T-helper 9 cell (primary cell): Measurements from ENCODE around the gene DKK3.

Experiments
- DNase-seq: peaks from one replicate; pipeline ENCODE4 v3.0.0-alpha.2; 2020

The DKK3 gene

GRCh38 chr11:11966354-11966741, 42.1 kb downstream of the DKK3 start:
- no peak for DNase-seq

GRCh38 chr11:11965656-11966353, 42.6 kb downstream of the DKK3 start:
- DNase-seq, result no peak

GRCh38 chr11:11965192-11965591, 43.2 kb downstream of the DKK3 start:
- no peak for DNase-seq

GRCh38 chr11:11964774-11965150, 43.7 kb downstream of the DKK3 start:
- DNase-seq, result no peak

GRCh38 chr11:11963842-11964773, 44.3 kb downstream of the DKK3 start:
- no peak for DNase-seq

- DNase-seq, result no peak
These were observed 45.4 kb downstream of the DKK3 start for GRCh38 chr11:11963067-11963466.

GRCh38 chr11:11961399-11962028, 46.9 kb downstream of the DKK3 start:
- DNase-seq, result no peak

- no peak for DNase-seq
These were observed 47.7 kb downstream of the DKK3 start for GRCh38 chr11:11960687-11961086.

- DNase-seq, result no peak
These were observed 48.8 kb downstream of the DKK3 start for GRCh38 chr11:11959601-11960000.

- no peak for DNase-seq
These were observed 49.8 kb downstream of the DKK3 start for GRCh38 chr11:11958403-11959231.

- no peak for DNase-seq
These were observed 52.4 kb downstream of the DKK3 start for GRCh38 chr11:11956006-11956405.

- no peak for DNase-seq
These were observed 56.4 kb downstream of the DKK3 start for GRCh38 chr11:11952036-11952435.

- no peak for DNase-seq
These were observed 58.9 kb downstream of the DKK3 start for GRCh38 chr11:11949482-11949881.

- DNase-seq, result no peak
These were observed 60.0 kb downstream of the DKK3 start for GRCh38 chr11:11948242-11948947.

GRCh38 chr11:11947825-11948224, 60.6 kb downstream of the DKK3 start:
- no peak for DNase-seq

- no peak for DNase-seq
These were observed 61.5 kb downstream of the DKK3 start for GRCh38 chr11:11946878-11947277.

GRCh38 chr11:11946180-11946579, 62.2 kb downstream of the DKK3 start:
- DNase-seq, result no peak

GRCh38 chr11:11944444-11944843, 64.0 kb downstream of the DKK3 start:
- no peak for DNase-seq

- no peak for DNase-seq
These were observed 65.8 kb downstream of the DKK3 start for GRCh38 chr11:11942668-11943067.

GRCh38 chr11:11940551-11940950, 67.9 kb downstream of the DKK3 start:
- DNase-seq, result no peak

GRCh38 chr11:11937957-11938356, 70.5 kb downstream of the DKK3 start:
- DNase-seq, result no peak

- DNase-seq, result no peak
These were observed 71.0 kb downstream of the DKK3 start for GRCh38 chr11:11937433-11937832.
